ENCODE results near the gene WNT11.

DNA sequence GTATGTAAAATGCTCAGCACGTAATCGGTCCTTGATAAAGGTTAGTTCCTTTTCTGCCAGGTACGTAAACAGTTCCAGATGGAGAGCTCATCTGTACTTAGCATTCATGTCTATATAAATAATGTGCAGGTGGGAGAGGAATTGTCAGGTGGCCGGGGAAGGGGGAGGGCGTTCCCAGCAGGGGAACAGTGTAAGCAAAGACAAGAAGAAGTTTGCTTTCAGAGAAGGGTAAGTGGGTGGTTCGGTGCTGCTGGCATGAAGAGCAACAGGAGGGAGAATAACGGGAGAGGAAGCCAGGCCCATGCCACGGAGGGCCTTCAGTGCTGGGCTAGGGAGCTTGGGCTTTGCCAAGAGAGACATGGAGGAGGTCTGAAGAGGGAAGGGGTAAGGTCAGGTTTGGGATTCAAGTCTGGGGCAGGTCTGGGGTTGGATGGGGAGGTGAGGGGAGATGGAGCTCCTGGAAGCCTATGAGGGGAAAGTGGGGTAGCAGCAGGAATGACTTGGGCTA lies 11.4 kb upstream of the WNT11 start:
- no peak for TF ChIP-seq SIN3A (IDR thresholded peaks at IDR 0.05; ENCODE audit: borderline replicate concordance, insufficient read depth, low read length)
- TF ChIP-seq, protein P1, sequence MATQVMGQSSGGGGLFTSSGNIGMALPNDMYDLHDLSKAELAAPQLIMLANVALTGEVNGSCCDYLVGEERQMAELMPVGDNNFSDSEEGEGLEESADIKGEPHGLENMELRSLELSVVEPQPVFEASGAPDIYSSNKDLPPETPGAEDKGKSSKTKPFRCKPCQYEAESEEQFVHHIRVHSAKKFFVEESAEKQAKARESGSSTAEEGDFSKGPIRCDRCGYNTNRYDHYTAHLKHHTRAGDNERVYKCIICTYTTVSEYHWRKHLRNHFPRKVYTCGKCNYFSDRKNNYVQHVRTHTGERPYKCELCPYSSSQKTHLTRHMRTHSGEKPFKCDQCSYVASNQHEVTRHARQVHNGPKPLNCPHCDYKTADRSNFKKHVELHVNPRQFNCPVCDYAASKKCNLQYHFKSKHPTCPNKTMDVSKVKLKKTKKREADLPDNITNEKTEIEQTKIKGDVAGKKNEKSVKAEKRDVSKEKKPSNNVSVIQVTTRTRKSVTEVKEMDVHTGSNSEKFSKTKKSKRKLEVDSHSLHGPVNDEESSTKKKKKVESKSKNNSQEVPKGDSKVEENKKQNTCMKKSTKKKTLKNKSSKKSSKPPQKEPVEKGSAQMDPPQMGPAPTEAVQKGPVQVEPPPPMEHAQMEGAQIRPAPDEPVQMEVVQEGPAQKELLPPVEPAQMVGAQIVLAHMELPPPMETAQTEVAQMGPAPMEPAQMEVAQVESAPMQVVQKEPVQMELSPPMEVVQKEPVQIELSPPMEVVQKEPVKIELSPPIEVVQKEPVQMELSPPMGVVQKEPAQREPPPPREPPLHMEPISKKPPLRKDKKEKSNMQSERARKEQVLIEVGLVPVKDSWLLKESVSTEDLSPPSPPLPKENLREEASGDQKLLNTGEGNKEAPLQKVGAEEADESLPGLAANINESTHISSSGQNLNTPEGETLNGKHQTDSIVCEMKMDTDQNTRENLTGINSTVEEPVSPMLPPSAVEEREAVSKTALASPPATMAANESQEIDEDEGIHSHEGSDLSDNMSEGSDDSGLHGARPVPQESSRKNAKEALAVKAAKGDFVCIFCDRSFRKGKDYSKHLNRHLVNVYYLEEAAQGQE (IDR thresholded peaks at IDR 0.05; ENCODE audit: insufficient read depth in 1 of 2, low read depth in 2 of 2, low read length in 2 of 2), result no peak
- no peak for TF ChIP-seq POLR2AphosphoS5 (IDR thresholded peaks at IDR 0.05; ENCODE audit: low read depth, low read length)

Data from PFSK-1 (cell line).